Neural cell (in vitro differentiated cells): ENCODE data around the gene DISP2. TPM values are rescaled to one million over a fixed set of nuclear protein-coding genes. Genes with fewer than 3 reads are reported as not detected.

Source experiments
- H2AFZ ChIP-seq: fragments of 200-600, 300-800 bp; sonication (generic), shearing (Covaris generic); 2 replicates; pipeline ENCODE4 v1.6.0; 2014; ENCODE audit warnings: low read depth, mild to moderate bottlenecking, antibody characterized with exemption, low read length, moderate library complexity
- H3F3A ChIP-seq: fragments of 200-600 bp; shearing (Covaris generic); 2 replicates; pipeline ENCODE4 v1.6.1; 2016; ENCODE audit warnings: mild to moderate bottlenecking, moderate library complexity, mixed read lengths, antibody characterized with exemption, low read length; ENCODE audit not compliant: insufficient read depth, poor library complexity, severe bottlenecking
- H3K27ac ChIP-seq: fragments of 200-600, 300-800 bp; sonication (generic), shearing (Covaris generic); 2 replicates; pipeline ENCODE4 v1.5.1; 2014; ENCODE audit warnings: mild to moderate bottlenecking, low read length, moderate library complexity
- H3K27me3 ChIP-seq: fragments of 300-800, 200-600 bp; sonication (generic), shearing (Covaris generic); 2 replicates; pipeline ENCODE4 v1.6.0; 2014; ENCODE audit warnings: mild to moderate bottlenecking, low read depth, low read length, moderate library complexity; ENCODE audit not compliant: insufficient read depth
- H3K36me3 ChIP-seq: fragments of 300-800, 200-600 bp; sonication (generic), shearing (Covaris generic); 2 replicates; pipeline ENCODE4 v1.5.1; 2014; ENCODE audit warnings: mild to moderate bottlenecking, antibody characterized with exemption, low read length, moderate library complexity; ENCODE audit not compliant: insufficient read depth
- H3K4me2 ChIP-seq: fragments of 300-800, 200-600 bp; sonication (generic), shearing (Covaris generic); 2 replicates; pipeline ENCODE4 v1.6.0; 2014; ENCODE audit warnings: mild to moderate bottlenecking, low read length
- H3K4me3 ChIP-seq: fragments of 300-800, 200-600 bp; sonication (generic), shearing (Covaris generic); 2 replicates; pipeline ENCODE4 v1.5.1; 2014; ENCODE audit warnings: mild to moderate bottlenecking, low read length, moderate library complexity
- H3K79me2 ChIP-seq: fragments of 200-600 bp; shearing (Covaris generic); replicated peaks from 2 replicates; pipeline ENCODE4 v1.6.0; 2014; ENCODE audit warnings: mild to moderate bottlenecking, low read length, moderate library complexity; ENCODE audit not compliant: insufficient read depth
- H3K9ac ChIP-seq: fragments of 300-800, 200-600 bp; sonication (generic), shearing (Covaris generic); 2 replicates; pipeline ENCODE4 v1.6.1; 2016; ENCODE audit warnings: mild to moderate bottlenecking, low read length, mixed read lengths
- H3K9me2 ChIP-seq: fragments of 200-600 bp; shearing (Covaris generic); 2 replicates; pipeline ENCODE4 v1.6.1; 2016; ENCODE audit warnings: mild to moderate bottlenecking, low read length, mixed read lengths; ENCODE audit not compliant: insufficient read depth
- H3K9me3 ChIP-seq: fragments of 200-600, 300-800 bp; sonication (generic), shearing (Covaris generic); 2 replicates; pipeline ENCODE4 v1.6.1; 2016; ENCODE audit warnings: mild to moderate bottlenecking, mixed run types, low read length, moderate library complexity, mixed read lengths
- H4K20me1 ChIP-seq: fragments of 200-600 bp; shearing (Covaris generic); 2 replicates; pipeline ENCODE4 v1.6.1; 2016; ENCODE audit warnings: mild to moderate bottlenecking, mixed run types; ENCODE audit not compliant: insufficient read depth
- EP300 ChIP-seq: fragments of 450-650 bp; conservative IDR thresholded peaks from 2 replicates; pipeline ENCODE4 v1.6.1; 2014; ENCODE audit warnings: antibody characterized with exemption, mild to moderate bottlenecking, moderate library complexity; ENCODE audit not compliant: poor library complexity, severe bottlenecking
- EZH2 ChIP-seq: fragments of 200-600, 300-800 bp; shearing (Covaris generic), sonication (generic); IDR thresholded peaks from 2 replicates; pipeline ENCODE4 v1.6.1; 2014; ENCODE audit warnings: antibody characterized with exemption, low read length, borderline replicate concordance, mild to moderate bottlenecking; ENCODE audit not compliant: insufficient read depth, poor library complexity, severe bottlenecking
- MXI1 ChIP-seq: fragments of 450-650 bp; conservative IDR thresholded peaks from 2 replicates; pipeline ENCODE4 v1.6.1; 2014; ENCODE audit warnings: antibody characterized with exemption, mild to moderate bottlenecking; ENCODE audit not compliant: poor library complexity, severe bottlenecking
- POLR2AphosphoS5 ChIP-seq: IDR thresholded peaks from 2 replicates; pipeline ENCODE4 v1.6.1; 2012
- RAD21 ChIP-seq: fragments of 450-650 bp; conservative IDR thresholded peaks from 2 replicates; pipeline ENCODE4 v1.6.1; 2014; ENCODE audit warnings: antibody characterized with exemption, mild to moderate bottlenecking, moderate library complexity
- SMC3 ChIP-seq: fragments of 450-650 bp; conservative IDR thresholded peaks from 2 replicates; pipeline ENCODE4 v1.6.1; 2014; ENCODE audit warnings: antibody characterized with exemption, mild to moderate bottlenecking, moderate library complexity; ENCODE audit not compliant: poor library complexity
- TAF1 ChIP-seq: IDR thresholded peaks from 2 replicates; pipeline ENCODE4 v1.6.1; 2012; ENCODE audit warnings: low read depth
- polyA plus RNA-seq: library from polyadenylated mRNA; depleted of rRNA; stranded (reverse); fragments of >200 nt; gene quantifications from 2 replicates; pipeline ENCODE4 v1.2.3, GENCODE V29; 2014
- TF ChIP-seq, protein P1 (sequence below): fragments of 450-650 bp; IDR thresholded peaks from 2 replicates; pipeline ENCODE4 v1.5.1; 2014; ENCODE audit warnings: antibody characterized with exemption, mild to moderate bottlenecking, moderate library complexity; ENCODE audit not compliant: poor library complexity, severe bottlenecking
- TF ChIP-seq, protein P2 (sequence below): IDR thresholded peaks from 2 replicates; pipeline ENCODE4 v1.6.1; 2012; ENCODE audit warnings: borderline replicate concordance

Gene DISP2
- polyA plus RNA-seq, 1 donor from 2014 or later: 26.0 TPM

- no peak overlapping the region for H3K4me2 ChIP-seq
- no peaks in the 10 kb centered on the region for H4K20me1 ChIP-seq
- H3K27ac ChIP-seq: no peak overlapping the region
- no peak overlapping the region for H3K9ac ChIP-seq
- H3K27me3 ChIP-seq: no peaks in the 10 kb centered on the region
- no peaks in the 10 kb centered on the region for H3K79me2 ChIP-seq
- H3K36me3 ChIP-seq: no peaks in the 10 kb centered on the region
- no peak overlapping the region for H2AFZ ChIP-seq
- TF ChIP-seq RAD21 (no peak), SMC3 (no peak), EZH2 (no peak), EP300 (no peak), TAF1 (no peak), POLR2AphosphoS5 (no peak), MXI1 (no peak)
- TF ChIP-seq, protein P1, sequence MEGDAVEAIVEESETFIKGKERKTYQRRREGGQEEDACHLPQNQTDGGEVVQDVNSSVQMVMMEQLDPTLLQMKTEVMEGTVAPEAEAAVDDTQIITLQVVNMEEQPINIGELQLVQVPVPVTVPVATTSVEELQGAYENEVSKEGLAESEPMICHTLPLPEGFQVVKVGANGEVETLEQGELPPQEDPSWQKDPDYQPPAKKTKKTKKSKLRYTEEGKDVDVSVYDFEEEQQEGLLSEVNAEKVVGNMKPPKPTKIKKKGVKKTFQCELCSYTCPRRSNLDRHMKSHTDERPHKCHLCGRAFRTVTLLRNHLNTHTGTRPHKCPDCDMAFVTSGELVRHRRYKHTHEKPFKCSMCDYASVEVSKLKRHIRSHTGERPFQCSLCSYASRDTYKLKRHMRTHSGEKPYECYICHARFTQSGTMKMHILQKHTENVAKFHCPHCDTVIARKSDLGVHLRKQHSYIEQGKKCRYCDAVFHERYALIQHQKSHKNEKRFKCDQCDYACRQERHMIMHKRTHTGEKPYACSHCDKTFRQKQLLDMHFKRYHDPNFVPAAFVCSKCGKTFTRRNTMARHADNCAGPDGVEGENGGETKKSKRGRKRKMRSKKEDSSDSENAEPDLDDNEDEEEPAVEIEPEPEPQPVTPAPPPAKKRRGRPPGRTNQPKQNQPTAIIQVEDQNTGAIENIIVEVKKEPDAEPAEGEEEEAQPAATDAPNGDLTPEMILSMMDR: no peak
- TF ChIP-seq, protein P2, sequence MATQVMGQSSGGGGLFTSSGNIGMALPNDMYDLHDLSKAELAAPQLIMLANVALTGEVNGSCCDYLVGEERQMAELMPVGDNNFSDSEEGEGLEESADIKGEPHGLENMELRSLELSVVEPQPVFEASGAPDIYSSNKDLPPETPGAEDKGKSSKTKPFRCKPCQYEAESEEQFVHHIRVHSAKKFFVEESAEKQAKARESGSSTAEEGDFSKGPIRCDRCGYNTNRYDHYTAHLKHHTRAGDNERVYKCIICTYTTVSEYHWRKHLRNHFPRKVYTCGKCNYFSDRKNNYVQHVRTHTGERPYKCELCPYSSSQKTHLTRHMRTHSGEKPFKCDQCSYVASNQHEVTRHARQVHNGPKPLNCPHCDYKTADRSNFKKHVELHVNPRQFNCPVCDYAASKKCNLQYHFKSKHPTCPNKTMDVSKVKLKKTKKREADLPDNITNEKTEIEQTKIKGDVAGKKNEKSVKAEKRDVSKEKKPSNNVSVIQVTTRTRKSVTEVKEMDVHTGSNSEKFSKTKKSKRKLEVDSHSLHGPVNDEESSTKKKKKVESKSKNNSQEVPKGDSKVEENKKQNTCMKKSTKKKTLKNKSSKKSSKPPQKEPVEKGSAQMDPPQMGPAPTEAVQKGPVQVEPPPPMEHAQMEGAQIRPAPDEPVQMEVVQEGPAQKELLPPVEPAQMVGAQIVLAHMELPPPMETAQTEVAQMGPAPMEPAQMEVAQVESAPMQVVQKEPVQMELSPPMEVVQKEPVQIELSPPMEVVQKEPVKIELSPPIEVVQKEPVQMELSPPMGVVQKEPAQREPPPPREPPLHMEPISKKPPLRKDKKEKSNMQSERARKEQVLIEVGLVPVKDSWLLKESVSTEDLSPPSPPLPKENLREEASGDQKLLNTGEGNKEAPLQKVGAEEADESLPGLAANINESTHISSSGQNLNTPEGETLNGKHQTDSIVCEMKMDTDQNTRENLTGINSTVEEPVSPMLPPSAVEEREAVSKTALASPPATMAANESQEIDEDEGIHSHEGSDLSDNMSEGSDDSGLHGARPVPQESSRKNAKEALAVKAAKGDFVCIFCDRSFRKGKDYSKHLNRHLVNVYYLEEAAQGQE: no peak
- no peaks in the 10 kb centered on the region for H3K9me2 ChIP-seq
- no peaks in the 10 kb centered on the region for H3K9me3 ChIP-seq
- H3F3A ChIP-seq: no peaks in the 10 kb centered on the region
- H3K4me3 ChIP-seq: no peak overlapping the region
Measured at GRCh38 chr15:40398413-40398873, 40.4 kb downstream of the DISP2 start.

DNA sequence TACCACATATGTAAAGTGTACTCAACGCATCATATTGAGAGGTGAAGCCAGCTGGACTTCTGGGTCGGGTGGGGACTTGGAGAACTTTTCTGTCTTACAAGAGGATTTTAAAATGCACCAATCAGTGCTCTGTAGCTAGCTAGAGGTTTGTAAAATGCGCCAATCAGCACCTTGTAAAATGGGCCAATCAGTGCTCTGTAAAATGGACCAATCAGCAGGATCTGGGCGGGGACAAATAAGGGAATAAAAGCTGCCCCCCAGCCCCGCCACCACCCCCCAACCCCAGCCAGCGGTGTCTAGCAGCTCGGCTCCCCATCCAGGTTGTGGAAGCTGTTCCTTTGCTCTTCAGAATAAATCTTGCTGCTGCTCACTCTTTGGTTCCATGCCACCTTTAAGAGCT lies 41.4 kb downstream of the DISP2 start:
- Histone ChIP-seq H3K9me3 (no peaks in the 10 kb centered on the region), H3K36me3 (no peaks in the 10 kb centered on the region), H3F3A (no peaks in the 10 kb centered on the region), H3K27me3 (no peaks in the 10 kb centered on the region), H3K4me3 (no peak overlapping the region), H3K4me2 (no peak overlapping the region), H3K79me2 (no peaks in the 10 kb centered on the region), H3K9ac (no peak overlapping the region), H2AFZ (no peak overlapping the region), H4K20me1 (no peaks in the 10 kb centered on the region), H3K9me2 (no peaks in the 10 kb centered on the region), H3K27ac (no peak overlapping the region)
- TF ChIP-seq RAD21 (no peak), EZH2 (no peak), SMC3 (no peak), EP300 (no peak), POLR2AphosphoS5 (no peak), TAF1 (no peak), MXI1 (no peak)
- TF ChIP-seq, protein P1: no peak
- TF ChIP-seq, protein P2: no peak
